WERI-Rb-1 (cell line): ENCODE data around the gene FOXN3.

Experiments used
- DNase-seq: peaks from one replicate; pipeline ENCODE4 v3.0.0-alpha.2; 2020
- H3K27ac ChIP-seq: fragments of 250-450 bp; sonication (Bioruptor Pico); 2 replicates; pipeline ENCODE4 v1.5.1; 2020; ENCODE audit warnings: mild to moderate bottlenecking, moderate library complexity
- H3K27me3 ChIP-seq: fragments of 250-450 bp; sonication (Bioruptor Pico); 2 replicates; pipeline ENCODE4 v1.5.1; 2021; ENCODE audit warnings: mild to moderate bottlenecking, low read depth, moderate library complexity; ENCODE audit not compliant: insufficient read depth, severe bottlenecking
- H3K36me3 ChIP-seq: fragments of 250-450 bp; sonication (Bioruptor Pico); 2 replicates; pipeline ENCODE4 v1.5.1; 2020; ENCODE audit warnings: mild to moderate bottlenecking, moderate library complexity
- H3K4me3 ChIP-seq: 2 replicates; pipeline ENCODE4 v1.5.1; 2011; ENCODE audit warnings: low read depth, mild to moderate bottlenecking, control low read depth, low read length
- H3K9me3 ChIP-seq: fragments of 250-450 bp; sonication (Bioruptor Pico); 2 replicates; pipeline ENCODE4 v1.5.1; 2021; ENCODE audit warnings: mild to moderate bottlenecking, moderate library complexity; ENCODE audit not compliant: severe bottlenecking
- CTCF ChIP-seq: IDR thresholded peaks from 2 replicates; pipeline ENCODE4 v1.5.1; 2011; ENCODE audit warnings: low read depth, mild to moderate bottlenecking, control low read depth, inconsistent platforms, low read length

The FOXN3 gene

GRCh38 chr14:89370381-89370780 lies 46.7 kb downstream of the FOXN3 start:
- TF ChIP-seq CTCF, result no peak
- no peaks in the 10 kb centered on the region for H3K9me3 ChIP-seq
- no peak for DNase-seq
- no peak overlapping the region for H3K27ac ChIP-seq
- H3K27me3 ChIP-seq, result no peaks in the 10 kb centered on the region
- no peaks in the 10 kb centered on the region for H3K36me3 ChIP-seq
- H3K4me3 ChIP-seq, result no peak overlapping the region

- H3K36me3 ChIP-seq, result no peaks in the 10 kb centered on the region
- H3K27me3 ChIP-seq, result no peaks in the 10 kb centered on the region
- H3K27ac ChIP-seq, result no peak overlapping the region
- no peak overlapping the region for H3K4me3 ChIP-seq
- no peak for TF ChIP-seq CTCF
- no peaks in the 10 kb centered on the region for H3K9me3 ChIP-seq
- DNase-seq, result no peak
Measured at GRCh38 chr14:89369656-89370055, 47.4 kb downstream of the FOXN3 start.

- Histone ChIP-seq H3K9me3 (no peaks in the 10 kb centered on the region), H3K27me3 (no peaks in the 10 kb centered on the region), H3K36me3 (no peaks in the 10 kb centered on the region), H3K27ac (no peak overlapping the region), H3K4me3 (no peak overlapping the region)
- DNase-seq, result no peak
- TF ChIP-seq CTCF, result no peak
Measured at GRCh38 chr14:89368490-89369477, 48.2 kb downstream of the FOXN3 start.

- Histone ChIP-seq H3K27me3 (no peaks in the 10 kb centered on the region), H3K27ac (no peak overlapping the region), H3K36me3 (no peaks in the 10 kb centered on the region), H3K9me3 (no peaks in the 10 kb centered on the region), H3K4me3 (no peak overlapping the region)
- no peak for DNase-seq
- TF ChIP-seq CTCF, result no peak
Measured at GRCh38 chr14:89367779-89368120, 49.3 kb downstream of the FOXN3 start.

- no peak overlapping the region for H3K4me3 ChIP-seq
- H3K27ac ChIP-seq, result no peak overlapping the region
- TF ChIP-seq CTCF, result no peak
- H3K27me3 ChIP-seq, result no peaks in the 10 kb centered on the region
- no peaks in the 10 kb centered on the region for H3K36me3 ChIP-seq
- no peaks in the 10 kb centered on the region for H3K9me3 ChIP-seq
- no peak for DNase-seq
Measured at GRCh38 chr14:89366864-89367778, 49.9 kb downstream of the FOXN3 start.
